Panc1 (cell line): ENCODE data around the gene SPTBN1.
A peak's percentile ranks its signal among the peaks of the same experiment; 100 is the strongest.

ENCODE experiments used
- CTCF ChIP-seq: fragments of 450-650 bp; IDR thresholded peaks from 2 replicates; pipeline ENCODE4 v1.5.1; 2017; ENCODE audit warnings: mild to moderate bottlenecking
- TF ChIP-seq, protein P1 (sequence below), 2 experiments: IDR thresholded peaks; 2 replicates each; pipeline ENCODE4 v1.6.1; 2011 to 2012; ENCODE audit warnings: low read depth in 2 of 2, control low read depth in 1 of 2, low read length in 1 of 2, mild to moderate bottlenecking in 1 of 2, moderate library complexity in 1 of 2; ENCODE audit not compliant: insufficient read depth in 1 of 2

DNA sequence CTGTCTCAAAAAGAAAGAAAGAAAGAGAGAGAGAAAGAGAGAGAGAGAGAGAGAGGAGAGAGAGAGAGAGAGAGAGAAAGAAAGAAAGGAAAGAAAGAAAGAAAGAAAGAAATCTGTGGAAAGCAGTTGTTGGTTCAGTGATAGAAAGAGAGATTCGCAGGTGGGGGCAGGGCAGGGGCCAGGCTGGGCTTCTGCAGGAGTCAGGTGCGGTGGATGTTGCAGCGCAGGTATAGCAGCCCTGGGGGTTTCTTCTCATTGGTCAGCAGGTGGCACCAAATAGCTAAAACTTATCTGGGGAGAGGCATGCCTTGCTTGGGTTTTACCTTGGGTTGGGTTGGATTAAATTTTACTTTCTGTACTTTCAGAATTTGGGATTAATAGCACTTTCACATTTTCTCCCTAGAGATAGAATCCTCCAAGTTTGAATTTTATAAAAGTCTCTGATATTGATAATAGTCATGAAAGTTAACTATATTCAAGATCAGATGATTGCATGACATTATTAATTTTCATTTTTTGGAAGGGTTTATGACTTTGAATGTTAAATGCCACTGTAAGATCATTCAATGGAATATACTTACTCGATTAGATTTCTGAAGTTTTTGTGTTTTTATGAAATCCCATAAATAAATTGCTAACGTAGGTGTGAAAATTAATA lies 66.6 kb downstream of the SPTBN1 start:
- peak; percentile 80 for TF ChIP-seq CTCF
- TF ChIP-seq, protein P1, sequence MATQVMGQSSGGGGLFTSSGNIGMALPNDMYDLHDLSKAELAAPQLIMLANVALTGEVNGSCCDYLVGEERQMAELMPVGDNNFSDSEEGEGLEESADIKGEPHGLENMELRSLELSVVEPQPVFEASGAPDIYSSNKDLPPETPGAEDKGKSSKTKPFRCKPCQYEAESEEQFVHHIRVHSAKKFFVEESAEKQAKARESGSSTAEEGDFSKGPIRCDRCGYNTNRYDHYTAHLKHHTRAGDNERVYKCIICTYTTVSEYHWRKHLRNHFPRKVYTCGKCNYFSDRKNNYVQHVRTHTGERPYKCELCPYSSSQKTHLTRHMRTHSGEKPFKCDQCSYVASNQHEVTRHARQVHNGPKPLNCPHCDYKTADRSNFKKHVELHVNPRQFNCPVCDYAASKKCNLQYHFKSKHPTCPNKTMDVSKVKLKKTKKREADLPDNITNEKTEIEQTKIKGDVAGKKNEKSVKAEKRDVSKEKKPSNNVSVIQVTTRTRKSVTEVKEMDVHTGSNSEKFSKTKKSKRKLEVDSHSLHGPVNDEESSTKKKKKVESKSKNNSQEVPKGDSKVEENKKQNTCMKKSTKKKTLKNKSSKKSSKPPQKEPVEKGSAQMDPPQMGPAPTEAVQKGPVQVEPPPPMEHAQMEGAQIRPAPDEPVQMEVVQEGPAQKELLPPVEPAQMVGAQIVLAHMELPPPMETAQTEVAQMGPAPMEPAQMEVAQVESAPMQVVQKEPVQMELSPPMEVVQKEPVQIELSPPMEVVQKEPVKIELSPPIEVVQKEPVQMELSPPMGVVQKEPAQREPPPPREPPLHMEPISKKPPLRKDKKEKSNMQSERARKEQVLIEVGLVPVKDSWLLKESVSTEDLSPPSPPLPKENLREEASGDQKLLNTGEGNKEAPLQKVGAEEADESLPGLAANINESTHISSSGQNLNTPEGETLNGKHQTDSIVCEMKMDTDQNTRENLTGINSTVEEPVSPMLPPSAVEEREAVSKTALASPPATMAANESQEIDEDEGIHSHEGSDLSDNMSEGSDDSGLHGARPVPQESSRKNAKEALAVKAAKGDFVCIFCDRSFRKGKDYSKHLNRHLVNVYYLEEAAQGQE (IDR thresholded peaks at IDR 0.05; ENCODE audit: insufficient read depth in 1 of 2, low read depth in 2 of 2, low read length in 1 of 2): no peak
